GM19397 (cell line): ENCODE measurements around the gene BMP3.

Source experiments
- ATAC-seq: cut with Tn5 transposase; IDR thresholded peaks from one replicate; pipeline ENCODE4 v1.9.1; 2021; ENCODE audit warnings: mild to moderate bottlenecking, moderate library complexity; ENCODE audit not compliant: unreplicated experiment

BMP3 gene

GRCh38 chr4:81040012-81040659, 9.6 kb downstream of the BMP3 start:
- no peak for ATAC-seq

GRCh38 chr4:81042578-81043365, 12.3 kb downstream of the BMP3 start:
- no peak for ATAC-seq

GRCh38 chr4:81049330-81049729, 18.8 kb downstream of the BMP3 start:
- no peak for ATAC-seq

GRCh38 chr4:81049907-81050306, 19.4 kb downstream of the BMP3 start:
- no peak for ATAC-seq

- ATAC-seq, result peak; percentile 99
These were observed 21.9 kb downstream of the BMP3 start for GRCh38 chr4:81052119-81053068.

GRCh38 chr4:81058621-81059020, 28.1 kb downstream of the BMP3 start:
- no peak for ATAC-seq

- ATAC-seq, result no peak
These were observed 30.3 kb downstream of the BMP3 start for GRCh38 chr4:81060587-81061343.

- ATAC-seq, result no peak
These were observed 30.8 kb downstream of the BMP3 start for GRCh38 chr4:81061344-81061730.

- ATAC-seq, result no peak
These were observed 31.5 kb downstream of the BMP3 start for GRCh38 chr4:81062001-81062400.

GRCh38 chr4:81065446-81065845, 34.9 kb downstream of the BMP3 start:
- ATAC-seq, result no peak

- ATAC-seq, result peak; percentile 98
These were observed 39.3 kb downstream of the BMP3 start for GRCh38 chr4:81069706-81070331.

- no peak for ATAC-seq
These were observed 40.5 kb downstream of the BMP3 start for GRCh38 chr4:81071013-81071412.

- ATAC-seq, result no peak
These were observed 50.6 kb downstream of the BMP3 start for GRCh38 chr4:81081156-81081555.

- ATAC-seq, result no peak
These were observed 53.5 kb downstream of the BMP3 start for GRCh38 chr4:81084029-81084428.

- no peak for ATAC-seq
These were observed 54.1 kb downstream of the BMP3 start for GRCh38 chr4:81084634-81085033.

- ATAC-seq, result no peak
These were observed 54.8 kb downstream of the BMP3 start for GRCh38 chr4:81085291-81085690.

- ATAC-seq, result no peak
These were observed 55.5 kb downstream of the BMP3 start for GRCh38 chr4:81085979-81086378.

- no peak for ATAC-seq
These were observed 63.4 kb downstream of the BMP3 start for GRCh38 chr4:81093720-81094401.

- ATAC-seq, result no peak
These were observed 64.9 kb downstream of the BMP3 start for GRCh38 chr4:81095389-81095788.

GRCh38 chr4:81096566-81096965, 66.1 kb downstream of the BMP3 start:
- ATAC-seq, result no peak
